PC-3 (cell line): ENCODE data around the gene CFAP97D1.

Experiments
- CTCF ChIP-seq: fragments of 300-600 bp; sonication (generic); conservative IDR thresholded peaks from 2 replicates; pipeline ENCODE4 v1.5.1; 2017; ENCODE audit warnings: antibody characterized with exemption, low read depth, mild to moderate bottlenecking, low read length
- EZH2 ChIP-seq: fragments of 300-600 bp; sonication (generic); IDR thresholded peaks from one replicate; pipeline ENCODE4 v1.6.1; 2017; ENCODE audit warnings: antibody characterized with exemption, mild to moderate bottlenecking, low read length; ENCODE audit not compliant: unreplicated experiment
- EZH2phosphoT487 ChIP-seq: fragments of 300-600 bp; sonication (generic); IDR thresholded peaks from 2 replicates; pipeline ENCODE4 v1.6.1; 2018; ENCODE audit warnings: mild to moderate bottlenecking, antibody characterized with exemption, low read length, borderline replicate concordance

GRCh38 chr17:43827596-43827995 lies 47.4 kb downstream of the CFAP97D1 start:
- no peak for TF ChIP-seq CTCF
- TF ChIP-seq EZH2phosphoT487: no peak
- TF ChIP-seq EZH2: no peak
